K562 (cell line): ENCODE data around the gene DNAJB6. TPM values are rescaled to one million over a fixed set of nuclear protein-coding genes. Genes with fewer than 3 reads are reported as not detected.

Experiments
- BRD9 ChIP-seq: fragments of 450-650 bp; IDR thresholded peaks from 2 replicates; pipeline ENCODE4 v1.6.1; 2018; ENCODE audit warnings: low read depth; ENCODE audit not compliant: partially characterized antibody
- CBFB ChIP-seq: sonication (generic); formaldehyde crosslinking; IDR thresholded peaks from 2 replicates; pipeline ENCODE4 v1.4.0; 2020; ENCODE audit warnings: mild to moderate bottlenecking, missing genetic modification reagents
- CCAR2 ChIP-seq: fragments of 200-400 bp; formaldehyde crosslinking; IDR thresholded peaks from 2 replicates; pipeline ENCODE4 v1.6.1; 2017; ENCODE audit warnings: mild to moderate bottlenecking, low read depth, low read length
- CCNT2 ChIP-seq: IDR thresholded peaks from 2 replicates; pipeline ENCODE4 v1.6.1; 2011; ENCODE audit warnings: borderline replicate concordance, low read depth, mild to moderate bottlenecking, moderate library complexity, mixed read lengths, low read length; ENCODE audit not compliant: insufficient read length; ENCODE audit errors: extremely low read depth
- E2F3 ChIP-seq: fragments of 250-450 bp; sonication (Bioruptor Pico); IDR thresholded peaks from 2 replicates; pipeline ENCODE4 v1.4.0; 2020; ENCODE audit warnings: mild to moderate bottlenecking
- ETS2 ChIP-seq: IDR thresholded peaks from 2 replicates; pipeline ENCODE4 v1.6.1; 2016; ENCODE audit warnings: borderline replicate concordance, missing genetic modification characterization, mild to moderate bottlenecking, moderate library complexity, missing compliant biosample characterization; ENCODE audit not compliant: poor library complexity, severe bottlenecking
- GMEB1 ChIP-seq: fragments of 250-450 bp; sonication (Bioruptor Pico); IDR thresholded peaks from 2 replicates; pipeline ENCODE4 v1.4.0; 2020; ENCODE audit warnings: mild to moderate bottlenecking
- HDAC6 ChIP-seq: IDR thresholded peaks from 2 replicates; pipeline ENCODE4 v1.6.1; 2012; ENCODE audit warnings: low read depth, mild to moderate bottlenecking, control low read depth, inconsistent platforms, low read length, moderate library complexity
- MBD1 ChIP-seq: fragments of 250-450 bp; sonication (Bioruptor Pico); IDR thresholded peaks from 2 replicates; pipeline ENCODE4 v1.8.0; 2022; ENCODE audit warnings: inconsistent platforms
- NRF1 ChIP-seq, 2 experiments: fragments of 450-650 bp; IDR thresholded peaks in 1 of 2; conservative IDR thresholded peaks in 1 of 2; 2 replicates each; pipeline ENCODE4 v1.6.1; 2014; ENCODE audit warnings: mild to moderate bottlenecking in 2 of 2
- RAD51 ChIP-seq: fragments of 450-650 bp; IDR thresholded peaks from 2 replicates; pipeline ENCODE4 v1.7.1; 2016; ENCODE audit warnings: low read depth, mild to moderate bottlenecking, borderline replicate concordance
- SMARCA4 ChIP-seq: fragments of 450-650 bp; IDR thresholded peaks from 2 replicates; pipeline ENCODE4 v1.6.1; 2016
- ZNF274 ChIP-seq: IDR thresholded peaks from 2 replicates; pipeline ENCODE4 v1.6.1; 2011; ENCODE audit warnings: low read depth, mild to moderate bottlenecking, low read length, moderate library complexity, borderline replicate concordance
- ZNF280A ChIP-seq: fragments of 450-650 bp; IDR thresholded peaks from 2 replicates; pipeline ENCODE4 v1.6.1; 2018; ENCODE audit warnings: mild to moderate bottlenecking, low read depth; ENCODE audit not compliant: partially characterized antibody
- ZNF395 ChIP-seq: fragments of 200-800 bp; sonication (Bioruptor generic); IDR thresholded peaks from 2 replicates; pipeline ENCODE4 v1.6.1; 2017; ENCODE audit warnings: missing genetic modification characterization, missing compliant biosample characterization
- ZNF398 ChIP-seq: fragments of 250-450 bp; sonication (Bioruptor Pico); IDR thresholded peaks from 2 replicates; pipeline ENCODE4 v1.8.0; 2021; ENCODE audit warnings: moderate library complexity, mild to moderate bottlenecking, inconsistent platforms
- ZNF717 ChIP-seq: fragments of 250-450 bp; sonication (Bioruptor Pico); IDR thresholded peaks from 2 replicates; pipeline ENCODE4 v1.5.0; 2021
- ZNF79 ChIP-seq: fragments of 250-450 bp; sonication (Bioruptor Pico); IDR thresholded peaks from 2 replicates; pipeline ENCODE4 v1.4.0; 2020; ENCODE audit warnings: low read depth, mild to moderate bottlenecking, moderate library complexity
- ZNF830 ChIP-seq: fragments of 250-450 bp; sonication (Bioruptor Pico); IDR thresholded peaks from 2 replicates; pipeline ENCODE4 v1.5.0; 2021; ENCODE audit warnings: mild to moderate bottlenecking
- polyA plus RNA-seq, 8 experiments: library from polyadenylated mRNA; depleted of rRNA in 4 of 8; stranded (reverse) in 5 of 8; unstranded in 3 of 8; fragments of >200 nt; fragmentation: Nextera tagmentation in 2 of 8; fragmentation: Illumina TruSeq in 1 of 8; extraction: Ambion mirVana in 2 of 8; extraction: Trizol in 1 of 8; gene quantifications; 2 replicates each; pipeline versions ENCODE4 v1.2.1 to v1.2.3, GENCODE V29; 2011 to 2014; ENCODE audit warnings: inconsistent platforms in 1 of 8, missing spikeins in 1 of 8
- total RNA-seq, 7 experiments: library from RNA; depleted of rRNA in 6 of 7; stranded (reverse); fragments of >200 nt in 6 of 7; fragmentation: Illumina TruSeq in 2 of 7; extraction: Trizol in 2 of 7; gene quantifications; 2 replicates each; pipeline versions ENCODE4 v1.2.1 to v1.2.3, GENCODE V29; 2011 to 2021; ENCODE audit warnings: low replicate concordance in 1 of 7

Gene DNAJB6
- total and polyA plus RNA-seq, 9 of the 15 experiments (the other 6 are each of a cell fraction or from before 2014, with no cell fraction given): 84.5 to 158 (median 135) TPM

- TF ChIP-seq ZNF395 (CRISPR knock-in tag) (no peak), ZNF79 (CRISPR knock-in tag) (no peak), HDAC6 (no peak), ETS2 (tag) (no peak), ZNF280A (no peak), CCNT2 (no peak), ZNF274 (no peak), NRF1 (conservative IDR thresholded peaks at IDR 0.05 in 1 of 2, IDR thresholded peaks at IDR 0.05 in 1 of 2) (no peak), ZNF717 (CRISPR knock-in tag) (no peak), CBFB (CRISPR knock-in tag) (no peak), E2F3 (CRISPR knock-in tag) (no peak), RAD51 (peak; percentile 53), MBD1 (peak; percentile 89; the same call in 1 of the 2 replicates), ZNF398 (CRISPR knock-in tag) (no peak), ZNF830 (CRISPR knock-in tag) (no peak), BRD9 (no peak), CCAR2 (no peak), GMEB1 (no peak), SMARCA4 (peak; percentile 50; the same call in 1 of the 2 replicates)
These were observed 50.4 kb downstream of the DNAJB6 start (continued) for GRCh38 chr7:157386979-157387800.
